ENCODE data around the gene LRRC15.

DNA sequence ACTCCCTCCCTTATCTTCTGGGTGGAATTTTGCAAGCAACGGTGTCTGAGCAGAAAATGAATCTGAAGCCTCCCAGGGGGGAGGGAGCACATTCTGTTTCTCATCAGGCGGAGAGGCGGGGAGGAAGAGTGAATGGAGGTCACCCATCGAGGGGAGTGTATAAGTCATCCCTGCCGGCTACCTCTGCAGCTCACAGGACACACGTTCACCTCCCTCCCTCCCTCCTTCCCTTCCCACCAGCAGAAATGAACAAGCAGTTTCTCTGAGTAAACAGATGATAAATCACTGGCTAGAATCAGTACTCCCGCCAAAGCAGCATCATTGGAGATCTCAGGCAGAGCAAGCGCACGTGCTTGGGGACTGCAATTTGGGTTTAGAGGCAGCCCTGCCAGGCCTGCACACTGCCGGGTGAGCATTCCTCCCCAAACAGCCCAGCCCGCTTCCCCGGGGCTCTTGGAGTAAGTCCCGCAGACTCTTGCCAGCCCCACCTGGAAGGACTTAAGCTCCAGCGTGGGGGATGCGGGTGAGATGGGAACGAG lies 56.7 kb downstream of the LRRC15 start:
- TF ChIP-seq POLR2A (IDR thresholded peaks at IDR 0.05) (no peak), POLR2AphosphoS5 (IDR thresholded peaks at IDR 0.05) (peak; percentile 84 to 91 (median 88)), EP300 (IDR thresholded peaks at IDR 0.05; ENCODE audit: low read depth) (peak; percentile 36)
- TF ChIP-seq, protein P1, sequence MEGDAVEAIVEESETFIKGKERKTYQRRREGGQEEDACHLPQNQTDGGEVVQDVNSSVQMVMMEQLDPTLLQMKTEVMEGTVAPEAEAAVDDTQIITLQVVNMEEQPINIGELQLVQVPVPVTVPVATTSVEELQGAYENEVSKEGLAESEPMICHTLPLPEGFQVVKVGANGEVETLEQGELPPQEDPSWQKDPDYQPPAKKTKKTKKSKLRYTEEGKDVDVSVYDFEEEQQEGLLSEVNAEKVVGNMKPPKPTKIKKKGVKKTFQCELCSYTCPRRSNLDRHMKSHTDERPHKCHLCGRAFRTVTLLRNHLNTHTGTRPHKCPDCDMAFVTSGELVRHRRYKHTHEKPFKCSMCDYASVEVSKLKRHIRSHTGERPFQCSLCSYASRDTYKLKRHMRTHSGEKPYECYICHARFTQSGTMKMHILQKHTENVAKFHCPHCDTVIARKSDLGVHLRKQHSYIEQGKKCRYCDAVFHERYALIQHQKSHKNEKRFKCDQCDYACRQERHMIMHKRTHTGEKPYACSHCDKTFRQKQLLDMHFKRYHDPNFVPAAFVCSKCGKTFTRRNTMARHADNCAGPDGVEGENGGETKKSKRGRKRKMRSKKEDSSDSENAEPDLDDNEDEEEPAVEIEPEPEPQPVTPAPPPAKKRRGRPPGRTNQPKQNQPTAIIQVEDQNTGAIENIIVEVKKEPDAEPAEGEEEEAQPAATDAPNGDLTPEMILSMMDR (IDR thresholded peaks at IDR 0.05) = no peak

Measured in transverse colon (tissue), 4 donors.